Breast epithelium (tissue), 4 donors: ENCODE data around the gene ATP2A1. TPM values are rescaled to one million over a fixed set of nuclear protein-coding genes. Genes with fewer than 3 reads are reported as not detected.

Experiments used
- DNase-seq, 2 donors: peaks; one replicate each; pipeline ENCODE4 v3.0.0-alpha.2; 2019; ENCODE audit warnings: low spot score in 2 of 2
- H3K27ac ChIP-seq, 2 donors: fragments of 200-600 bp; sonication (generic) in 1 of 2; one replicate each; pipeline ENCODE4 v1.5.1; 2016 to 2019; ENCODE audit warnings: mild to moderate bottlenecking in 1 of 2
- H3K27me3 ChIP-seq, 2 donors: fragments of 200-600 bp; sonication (generic) in 1 of 2; one replicate each; pipeline versions ENCODE4 v1.5.1 to v1.6.0; 2017 to 2019; ENCODE audit warnings: control low read depth in 1 of 2, mild to moderate bottlenecking in 1 of 2
- H3K36me3 ChIP-seq: fragments of 200-600 bp; one replicate; pipeline ENCODE4 v1.5.1; 2019
- H3K4me1 ChIP-seq, 2 donors: fragments of 200-600 bp; sonication (generic); one replicate each; pipeline ENCODE4 v1.5.1; 2016 to 2019; ENCODE audit warnings: control low read depth in 1 of 2
- H3K4me3 ChIP-seq, 3 donors: fragments of 200-600 bp; sonication (generic); 1 replicate in 2 of 3; 2 replicates in 1 of 3; pipeline ENCODE4 v1.5.1; 2016 to 2019; ENCODE audit warnings: mild to moderate bottlenecking in 3 of 3, moderate library complexity in 2 of 3
- H3K9me3 ChIP-seq, 2 donors: fragments of 200-600 bp; sonication (generic) in 1 of 2; one replicate each; pipeline ENCODE4 v1.5.1; 2016 to 2019; ENCODE audit warnings: control low read depth in 1 of 2
- CTCF ChIP-seq, 3 donors: fragments of 450-650 bp; IDR thresholded peaks; one replicate each; pipeline ENCODE4 v1.5.1; 2016 to 2017; ENCODE audit warnings: antibody characterized with exemption in 3 of 3, mild to moderate bottlenecking in 3 of 3, moderate library complexity in 3 of 3
- POLR2A ChIP-seq: fragments of 450-650 bp; IDR thresholded peaks from one replicate; pipeline ENCODE4 v1.6.1; 2016; ENCODE audit warnings: antibody characterized with exemption, mild to moderate bottlenecking, moderate library complexity
- POLR2AphosphoS5 ChIP-seq, 3 donors: sonication (generic); formaldehyde crosslinking; IDR thresholded peaks; one replicate each; pipeline ENCODE4 v1.6.1; 2017; ENCODE audit warnings: antibody characterized with exemption in 3 of 3
- intact Hi-C: fragments of 100-400 bp; cut with DNase I; formaldehyde crosslinking; loops from one replicate; pipeline ENCODE4 v1.15.1; 2023; ENCODE audit warnings: low total_unique reads
- total RNA-seq, 3 donors: library from RNA; depleted of rRNA; stranded (reverse); fragments of >200 nt; gene quantifications; one replicate each; pipeline ENCODE4 v1.1.0, GENCODE V29; 2016

The ATP2A1 gene
- total RNA-seq, 3 donors from 2014 or later: 0.15 to 0.48 (median 0.33) TPM

- no peak for DNase-seq
- no peaks in the 10 kb centered on the region for H3K9me3 ChIP-seq
- H3K36me3 ChIP-seq: no peaks in the 10 kb centered on the region
- no peaks in the 10 kb centered on the region for H3K4me1 ChIP-seq
- no peaks in the 10 kb centered on the region for H3K27me3 ChIP-seq
- intact Hi-C loops: no loop called here
- H3K27ac ChIP-seq: no peak overlapping the region
- no peak for TF ChIP-seq POLR2AphosphoS5 (IDR thresholded peaks at IDR 0.05)
- no peak for TF ChIP-seq POLR2A
- TF ChIP-seq CTCF (IDR thresholded peaks at IDR 0.05): no peak
- no peak overlapping the region for H3K4me3 ChIP-seq
Observed at GRCh38 chr16:28900601-28901000, 22.3 kb downstream of the ATP2A1 start.

DNA sequence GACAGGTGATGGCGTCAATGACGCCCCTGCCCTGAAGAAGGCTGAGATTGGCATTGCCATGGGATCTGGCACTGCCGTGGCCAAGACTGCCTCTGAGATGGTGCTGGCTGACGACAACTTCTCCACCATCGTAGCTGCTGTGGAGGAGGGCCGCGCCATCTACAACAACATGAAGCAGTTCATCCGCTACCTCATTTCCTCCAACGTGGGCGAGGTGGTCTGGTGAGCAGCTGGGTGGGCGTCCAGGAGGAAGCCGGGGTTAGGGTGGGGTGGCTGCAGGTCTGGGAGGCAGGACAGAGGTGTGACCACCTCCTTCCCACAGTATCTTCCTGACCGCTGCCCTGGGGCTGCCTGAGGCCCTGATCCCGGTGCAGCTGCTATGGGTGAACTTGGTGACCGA lies 23.6 kb downstream of the ATP2A1 start:
- no peak for DNase-seq
- H3K4me3 ChIP-seq: no peak overlapping the region
- H3K9me3 ChIP-seq: no peaks in the 10 kb centered on the region
- H3K27ac ChIP-seq: no peak overlapping the region
- H3K4me1 ChIP-seq: no peaks in the 10 kb centered on the region
- no peaks in the 10 kb centered on the region for H3K36me3 ChIP-seq
- H3K27me3 ChIP-seq: no peaks in the 10 kb centered on the region
- intact Hi-C loops: no loop called here
- no peak for TF ChIP-seq CTCF (IDR thresholded peaks at IDR 0.05)
- no peak for TF ChIP-seq POLR2A
- TF ChIP-seq POLR2AphosphoS5 (IDR thresholded peaks at IDR 0.05): no peak

- TF ChIP-seq CTCF (IDR thresholded peaks at IDR 0.05): no peak
- no peak for TF ChIP-seq POLR2AphosphoS5 (IDR thresholded peaks at IDR 0.05)
- TF ChIP-seq POLR2A: no peak
- DNase-seq: no peak
- Histone ChIP-seq H3K4me3 (no peak overlapping the region), H3K9me3 (no peaks in the 10 kb centered on the region), H3K27ac (no peak overlapping the region), H3K4me1 (no peaks in the 10 kb centered on the region), H3K27me3 (no peaks in the 10 kb centered on the region), H3K36me3 (no peaks in the 10 kb centered on the region)
- intact Hi-C loops: no loop called here
Observed at GRCh38 chr16:28902909-28903308, 24.6 kb downstream of the ATP2A1 start.

GRCh38 chr16:28903344-28904042 lies 25.2 kb downstream of the ATP2A1 start:
- no peaks in the 10 kb centered on the region for H3K4me1 ChIP-seq
- DNase-seq: no peak
- no peaks in the 10 kb centered on the region for H3K9me3 ChIP-seq
- no peak overlapping the region for H3K4me3 ChIP-seq
- no peak overlapping the region for H3K27ac ChIP-seq
- H3K36me3 ChIP-seq: peaks cover 4% of the 10 kb centered on the region
- TF ChIP-seq CTCF (IDR thresholded peaks at IDR 0.05) (no peak), POLR2A (no peak), POLR2AphosphoS5 (IDR thresholded peaks at IDR 0.05) (no peak)
- no peaks in the 10 kb centered on the region for H3K27me3 ChIP-seq
- intact Hi-C loops: no loop called here

DNA sequence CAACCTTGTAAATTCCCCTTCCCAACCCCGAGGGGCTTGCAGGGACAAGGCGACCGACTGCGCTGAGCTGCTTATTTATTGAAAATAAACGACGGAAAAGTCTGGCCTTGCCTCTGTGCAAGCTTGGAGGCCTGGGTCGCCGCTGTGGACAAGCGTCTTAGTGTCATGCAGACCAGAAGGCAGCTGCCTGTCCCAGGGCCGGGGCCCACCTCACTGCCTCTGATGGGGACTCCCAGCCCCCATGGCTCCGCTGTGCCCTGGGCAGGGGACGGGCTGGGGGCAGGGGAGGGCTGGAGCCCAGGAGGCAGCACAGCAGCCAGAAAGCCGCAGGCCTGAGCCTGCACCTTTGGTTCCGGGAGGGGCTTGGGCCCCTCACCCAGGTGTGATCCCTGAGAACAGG lies 26.1 kb downstream of the ATP2A1 start:
- Histone ChIP-seq H3K4me1 (no peaks in the 10 kb centered on the region), H3K27ac (no peak overlapping the region), H3K9me3 (no peaks in the 10 kb centered on the region), H3K36me3 (peaks cover 4% of the 10 kb centered on the region), H3K27me3 (no peaks in the 10 kb centered on the region), H3K4me3 (no peak overlapping the region)
- TF ChIP-seq CTCF (IDR thresholded peaks at IDR 0.05) (no peak), POLR2AphosphoS5 (IDR thresholded peaks at IDR 0.05) (no peak), POLR2A (no peak)
- no peak for DNase-seq
- intact Hi-C loops: no loop called here
